CD4-positive, alpha-beta T cell treated with Interleukin-1 beta for 1 hour (primary cell): ENCODE data around the gene PADI1.
"Not testable (repeated sequence)": the region's sequence is repeated elsewhere in the genome, so short reads cannot be mapped to it uniquely, and the experiment has no call there.

Experiments used
- DNase-seq, 2 donors: peaks; one replicate each; pipeline ENCODE4 v3.0.0-alpha.2; 2020 to 2022

PADI1 gene

GRCh38 chr1:17218939-17219338, 14.0 kb downstream of the PADI1 start:
- DNase-seq = no peak

GRCh38 chr1:17220287-17220686, 15.4 kb downstream of the PADI1 start:
- no peak for DNase-seq

- no peak for DNase-seq
These were observed 17.6 kb downstream of the PADI1 start for GRCh38 chr1:17222557-17222956.

DNA sequence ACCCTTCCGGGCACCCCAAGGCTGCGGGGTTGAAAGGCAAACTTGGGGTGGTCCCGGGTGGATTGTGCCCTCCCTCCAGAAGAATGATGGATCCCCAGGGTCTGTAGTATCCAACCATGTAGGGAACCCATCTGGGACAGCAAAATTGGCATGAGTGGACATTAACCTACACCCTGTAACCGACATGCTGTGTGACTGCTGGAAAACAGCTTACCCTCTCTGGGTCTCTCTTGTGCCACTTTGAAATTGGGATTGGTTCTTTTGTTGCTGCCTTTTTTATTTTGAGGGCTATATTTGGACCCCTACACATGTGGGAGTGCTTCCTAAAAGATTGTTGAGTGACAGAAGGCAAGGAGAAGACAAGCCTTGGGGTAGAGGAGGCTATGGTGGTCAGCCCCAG, 19.5 kb downstream of the PADI1 start:
- DNase-seq = no peak

GRCh38 chr1:17225140-17225539, 20.2 kb downstream of the PADI1 start:
- no peak for DNase-seq

DNA sequence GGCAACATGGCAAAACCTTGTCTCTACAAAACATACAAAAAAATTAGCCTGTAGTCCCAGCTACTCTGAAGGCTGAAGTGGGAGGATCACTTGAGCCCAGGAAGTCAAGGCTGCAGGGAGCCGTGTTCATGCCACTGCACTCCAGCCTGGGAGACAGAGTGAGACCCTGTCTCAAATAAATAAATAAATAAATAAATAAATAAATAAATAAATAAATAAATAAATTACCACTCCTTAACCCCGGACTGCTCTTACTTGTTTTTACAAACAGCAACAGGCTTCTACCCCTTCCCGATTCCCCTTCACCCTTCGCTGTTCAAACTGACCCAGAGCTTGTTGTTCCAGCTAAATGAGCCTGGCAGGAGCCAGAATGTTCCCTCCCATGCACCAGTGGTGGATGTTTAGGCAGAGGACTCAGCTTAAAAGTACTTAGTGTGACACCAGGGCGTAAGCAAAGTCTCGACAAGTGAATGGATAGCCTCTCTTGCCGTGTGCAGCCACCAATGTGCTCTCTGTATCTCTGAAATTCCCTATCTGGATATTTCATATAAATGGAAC, 22.5 kb downstream of the PADI1 start:
- DNase-seq = no peak

DNA sequence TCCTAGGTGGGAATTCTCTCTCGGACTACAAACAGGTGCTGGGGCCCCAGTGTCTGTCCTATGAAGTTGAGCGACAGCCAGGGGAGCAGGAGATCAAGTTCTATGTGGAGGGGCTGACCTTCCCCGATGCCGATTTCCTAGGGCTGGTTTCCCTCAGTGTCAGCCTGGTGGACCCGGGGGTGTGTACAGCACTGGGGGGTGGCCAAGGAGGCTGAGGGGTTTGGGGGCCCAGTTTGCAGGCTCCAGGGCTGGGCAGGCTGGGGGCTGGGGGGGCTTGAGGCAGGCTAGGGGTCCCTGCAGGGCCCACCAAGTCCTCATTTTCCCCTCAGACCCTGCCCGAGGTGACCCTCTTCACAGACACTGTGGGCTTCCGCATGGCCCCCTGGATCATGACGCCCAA, 23.7 kb downstream of the PADI1 start:
- DNase-seq = no peak

GRCh38 chr1:17229379-17229778, 24.5 kb downstream of the PADI1 start:
- DNase-seq = no peak

DNA sequence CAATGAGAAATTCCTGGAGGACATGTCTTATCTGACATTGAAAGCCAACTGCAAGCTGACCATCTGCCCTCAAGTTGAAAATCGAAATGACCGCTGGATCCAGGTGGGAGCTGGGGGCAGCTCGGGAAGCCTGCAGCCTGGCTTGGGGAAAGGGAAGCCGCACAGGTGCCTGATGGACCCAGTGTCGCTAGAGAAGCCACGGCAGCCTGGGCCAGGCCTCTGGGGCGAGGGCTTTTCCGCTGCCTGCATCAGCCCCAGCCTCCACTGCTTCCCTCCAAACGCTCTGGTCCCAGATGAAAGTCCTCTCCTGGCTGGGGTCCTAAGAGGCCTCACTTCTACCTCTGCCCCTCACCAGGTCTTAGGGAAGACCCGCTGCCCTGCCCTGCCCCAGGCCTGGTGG, 25.2 kb downstream of the PADI1 start:
- DNase-seq = no peak

DNA sequence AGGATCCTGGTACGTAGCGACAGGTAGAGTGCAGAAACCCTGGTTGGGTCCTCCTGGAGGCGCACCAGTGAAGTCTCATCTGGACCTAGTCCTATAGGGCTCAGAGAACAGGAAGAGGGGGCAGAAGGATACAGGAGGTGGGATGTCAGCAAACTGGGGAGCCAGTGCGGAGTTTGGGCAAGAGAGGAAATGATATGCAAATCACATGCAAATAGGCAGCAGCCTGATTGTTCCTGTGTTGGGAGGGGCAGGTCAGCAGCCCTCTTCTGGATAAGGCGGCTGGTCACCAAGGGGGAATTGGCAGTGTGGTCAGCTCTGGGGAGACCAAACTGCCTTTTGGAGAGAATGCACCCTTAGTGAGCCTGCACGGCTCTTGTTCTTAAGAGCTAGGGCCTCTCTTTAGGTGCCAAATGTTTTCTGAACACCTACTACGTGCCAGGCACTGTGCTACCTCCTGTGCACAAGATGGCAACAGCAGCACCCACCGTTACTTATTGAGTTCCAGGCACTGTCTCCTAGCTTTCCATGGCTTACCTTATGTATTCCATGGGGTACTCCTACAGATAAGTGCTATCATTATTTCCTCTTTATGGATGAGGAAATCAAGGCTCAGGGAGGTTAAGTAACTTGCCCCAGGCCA, 25.9 kb downstream of the PADI1 start:
- no peak for DNase-seq

DNA sequence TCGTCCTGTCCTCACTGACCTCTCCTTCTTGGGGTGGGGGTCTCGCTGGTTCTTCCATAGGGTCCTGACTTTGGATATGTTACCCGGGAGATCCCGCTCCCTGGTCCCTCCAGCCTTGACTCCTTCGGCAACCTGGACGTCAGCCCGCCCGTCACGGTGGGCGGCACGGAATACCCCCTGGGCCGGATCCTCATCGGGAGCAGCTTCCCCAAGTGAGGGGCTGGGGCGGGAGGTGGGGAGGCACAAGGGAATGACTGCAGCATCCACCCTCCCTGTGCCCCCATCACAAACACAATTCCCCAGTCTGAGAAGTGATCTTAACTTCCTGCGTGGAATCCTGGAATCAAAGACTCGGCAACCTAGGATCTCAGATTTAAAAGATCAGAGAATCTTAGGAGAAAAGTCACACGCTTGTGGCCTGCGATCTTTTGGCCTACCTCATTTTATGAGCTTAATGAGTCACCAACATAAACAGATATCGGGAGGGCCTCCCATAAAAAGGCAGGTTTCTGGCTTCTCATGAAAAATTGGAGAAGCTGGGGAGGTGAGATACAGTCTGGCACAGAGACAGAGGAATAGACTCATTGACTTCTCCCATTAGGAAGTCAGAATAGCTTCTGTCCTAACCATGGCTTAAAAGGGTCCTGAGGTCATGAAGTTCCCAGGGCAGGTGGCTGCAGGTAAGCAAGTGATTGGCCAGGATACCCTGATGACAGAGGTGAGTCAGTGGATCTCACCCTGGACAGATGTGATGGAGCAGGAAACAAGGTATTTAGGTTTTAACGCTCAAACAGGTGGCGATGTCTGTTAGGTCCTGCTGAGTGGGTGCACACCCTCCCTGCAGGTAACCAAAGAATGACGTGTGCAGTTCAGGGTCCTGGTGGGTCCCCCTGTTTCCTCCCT, 28.1 kb downstream of the PADI1 start:
- DNase-seq = no peak

- DNase-seq = peak in 1 of 2 donors; percentile 47
These were observed 28.9 kb downstream of the PADI1 start for GRCh38 chr1:17233675-17234320.

DNA sequence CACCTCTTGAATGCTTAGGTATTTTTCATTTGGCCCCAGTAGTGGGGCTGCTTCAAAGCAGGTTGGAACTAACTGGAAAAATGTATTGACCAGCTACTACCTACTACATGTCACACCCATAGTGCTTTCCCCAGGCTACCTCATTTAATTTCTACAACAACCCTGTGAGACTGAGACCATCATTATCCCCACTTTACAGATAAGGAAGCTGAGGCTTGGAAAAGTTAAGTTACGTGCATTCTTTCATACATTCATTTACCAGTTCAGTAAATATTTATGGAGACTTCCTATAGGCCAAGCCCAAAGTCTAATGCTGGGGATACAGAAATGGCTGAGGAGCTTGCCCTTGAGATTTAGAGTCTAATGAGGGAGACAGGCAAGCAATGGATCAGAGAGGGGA, 29.5 kb downstream of the PADI1 start:
- no peak for DNase-seq

DNA sequence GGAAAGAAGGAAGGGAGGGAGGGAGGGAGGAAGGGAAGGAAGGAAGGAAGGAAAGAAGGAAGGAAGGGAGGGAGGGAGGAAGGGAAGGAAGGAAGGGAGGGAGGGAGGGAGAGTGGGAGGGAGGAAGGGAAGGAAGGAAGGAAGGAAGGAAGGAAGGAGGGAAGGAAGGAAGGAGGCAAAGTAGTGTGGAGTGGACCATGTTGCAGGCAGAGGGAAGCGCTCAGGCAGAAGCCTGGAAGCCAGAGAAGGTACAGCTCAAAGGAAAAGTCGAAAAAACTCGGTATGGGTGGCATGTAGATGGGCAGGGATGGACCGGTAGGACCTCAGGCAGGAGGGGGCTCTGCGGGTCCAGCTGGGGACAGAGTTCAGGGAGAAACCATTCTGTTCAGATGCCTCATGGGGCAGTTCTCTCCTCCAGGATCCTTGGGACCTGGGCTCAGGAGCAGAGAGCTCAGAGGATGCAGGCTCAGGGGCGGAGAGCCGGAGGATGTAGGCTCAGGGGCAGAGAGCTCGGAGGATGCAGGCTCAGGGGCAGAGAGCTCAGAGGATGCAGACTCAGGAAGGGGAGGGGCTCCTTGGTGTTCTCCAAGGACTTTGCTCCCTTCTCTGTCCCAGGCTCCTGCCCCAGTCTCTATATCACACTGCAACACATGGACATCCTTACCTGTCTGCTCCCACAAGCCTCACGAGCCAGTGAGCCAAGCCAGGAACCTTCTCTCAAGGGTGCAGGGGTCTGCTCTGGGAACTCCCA, 30.4 kb downstream of the PADI1 start:
- no peak for DNase-seq

DNA sequence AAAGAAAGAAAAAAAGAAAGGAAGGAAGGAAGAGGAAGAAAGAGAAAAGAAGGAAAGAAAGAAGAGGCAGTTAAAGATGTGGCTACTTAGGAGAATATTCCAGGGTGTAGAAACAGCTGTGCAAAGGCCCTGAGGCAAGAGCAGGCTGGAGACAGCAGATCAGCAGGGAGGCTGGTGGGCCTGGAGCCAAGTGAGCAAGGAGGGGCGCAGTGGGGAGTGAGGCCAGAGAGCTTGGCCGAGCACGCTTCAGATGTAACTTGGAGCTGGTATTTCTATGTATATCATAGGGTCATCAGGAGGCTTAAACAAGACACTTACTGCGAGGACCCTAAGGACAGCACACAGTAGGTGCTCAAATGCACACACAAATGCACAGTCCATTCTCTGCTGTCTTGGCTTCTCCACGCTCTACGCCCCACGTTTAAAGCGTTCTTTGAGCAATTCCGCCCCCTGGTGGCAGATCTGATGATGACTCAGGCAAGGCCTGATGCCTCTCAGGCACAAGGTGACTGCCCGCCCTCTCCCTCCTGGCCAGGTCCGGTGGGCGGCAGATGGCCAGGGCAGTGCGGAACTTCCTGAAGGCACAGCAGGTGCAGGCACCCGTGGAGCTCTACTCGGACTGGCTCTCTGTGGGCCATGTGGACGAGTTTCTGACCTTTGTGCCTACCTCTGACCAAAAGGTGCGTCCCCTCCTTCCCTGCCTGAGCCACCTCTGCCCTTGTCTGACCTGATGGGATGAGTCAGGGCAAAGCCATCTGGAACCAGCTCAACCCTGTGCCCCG, 32.0 kb downstream of the PADI1 start:
- peak; percentile 78 to 83 for DNase-seq

DNA sequence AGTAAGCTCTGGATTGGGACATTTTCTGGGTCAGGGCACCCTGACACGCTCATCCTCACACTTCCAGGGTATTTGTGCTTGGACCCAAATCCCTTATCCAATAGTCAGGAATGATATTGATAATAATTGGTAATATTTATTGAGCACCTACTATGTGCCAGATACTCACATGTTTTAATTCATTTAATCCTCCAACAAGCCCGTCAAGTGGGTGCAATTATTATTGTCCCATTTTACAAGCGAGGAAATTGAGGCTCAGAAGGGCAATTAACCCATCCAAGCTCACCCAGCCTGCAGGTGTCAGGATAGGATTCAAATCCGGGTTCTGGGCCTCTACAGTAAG, 32.6 kb downstream of the PADI1 start:
- DNase-seq = no peak

DNA sequence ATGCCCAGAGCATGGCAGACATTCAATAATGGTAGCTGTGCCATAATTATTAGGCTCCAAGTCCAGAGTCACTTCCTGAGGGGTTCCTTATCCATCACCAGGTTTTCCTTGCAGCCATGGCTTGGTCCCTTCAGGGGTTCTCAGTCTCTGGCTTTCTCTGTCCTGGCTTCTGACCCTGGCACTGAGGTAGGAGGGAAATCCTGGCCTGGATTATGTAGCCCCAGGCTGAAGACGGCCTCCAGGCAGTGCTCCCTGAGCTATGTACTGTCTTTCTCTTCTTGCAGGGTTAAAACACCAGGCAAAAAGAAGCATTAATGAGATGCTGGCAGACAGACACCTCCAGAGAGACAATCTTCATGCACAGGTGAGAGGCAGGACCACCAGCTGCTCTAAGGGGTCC, 34.5 kb downstream of the PADI1 start:
- DNase-seq = peak; percentile 8 to 22

GRCh38 chr1:17241011-17241779, 36.3 kb downstream of the PADI1 start:
- DNase-seq = not testable (repeated sequence)

- DNase-seq = not testable (repeated sequence)
These were observed 36.8 kb downstream of the PADI1 start for GRCh38 chr1:17241780-17242074.

DNA sequence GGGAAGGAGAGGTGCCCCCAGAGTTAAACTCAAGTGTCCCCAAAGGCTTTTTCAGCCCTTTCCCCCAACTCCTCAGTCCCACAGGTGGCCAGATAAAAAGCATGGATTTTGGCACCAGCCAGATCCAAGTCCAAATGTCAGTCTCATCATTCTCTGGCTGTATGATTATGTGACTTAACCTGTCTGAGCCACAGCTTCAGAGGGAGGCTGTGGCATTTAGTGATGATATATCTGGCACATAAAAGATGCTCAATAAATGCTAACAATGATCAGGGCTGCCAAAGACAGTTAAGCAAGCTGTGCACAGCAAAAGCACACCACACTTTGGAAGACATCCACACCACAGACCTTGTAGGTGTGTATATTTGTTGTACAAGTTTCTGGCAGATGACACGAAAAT, 38.3 kb downstream of the PADI1 start:
- DNase-seq = no peak
